GM12878 (cell line): ENCODE measurements around the gene TRAF3. TPM values are rescaled to one million over a fixed set of nuclear protein-coding genes. Genes with fewer than 3 reads are reported as not detected.
A peak's percentile ranks its signal among the peaks of the same experiment; 100 is the strongest.

Experiments
- ATAC-seq: fragments of 200-7000 bp; cut with Tn5 transposase; 3 replicates; pipeline ENCODE4 v1.9.1; 2020; ENCODE audit warnings: mild to moderate bottlenecking, moderate library complexity
- BruUV-seq: library from RNA; stranded (reverse); fragments of 400-500 nt; replicated peaks from 2 replicates; lab custom pipeline; 2021; lab: Mats Ljungman, UMichigan
- CTCF ChIA-PET: fragments of 300-600 bp; sonication (Branson Sonifier 250); formaldehyde crosslinking; extraction: SDS; loops from one replicate; lab custom pipeline; 2021; ENCODE audit warnings: inconsistent platforms; lab: Yijun Ruan, JAX
- POLR2A ChIA-PET: fragments of 350-600 bp; formaldehyde crosslinking; extraction: SDS; loops from one replicate; lab custom pipeline; 2021; ENCODE audit warnings: inconsistent platforms; lab: Charles Lee
- RAD21 ChIA-PET: fragments of 300-600 bp; sonication (Branson Sonifier 250); formaldehyde crosslinking; loops from one replicate; lab custom pipeline; 2023; ENCODE audit warnings: antibody characterized with exemption; ENCODE audit not compliant: unreplicated experiment; lab: Charles Lee
- SMC1A ChIA-PET: fragments of 300-600 bp; sonication (Branson Sonifier 250); formaldehyde crosslinking; loops from one replicate; lab custom pipeline; 2023; ENCODE audit not compliant: unreplicated experiment, uncharacterized antibody; lab: Charles Lee
- DNase-seq: peaks from one replicate; pipeline ENCODE4 v3.0.0-alpha.2; 2011; ENCODE audit warnings: low read depth, low spot score
- FAIRE-seq: peaks from 3 replicates; lab custom pipeline; 2011; peaks lifted over from hg19 to GRCh38; lab: Jason Lieb, UNC
- H2AFZ ChIP-seq: 2 replicates; pipeline ENCODE4 v1.6.0; 2011; ENCODE audit warnings: low read depth, low read length, control low read depth; ENCODE audit not compliant: control insufficient read depth
- H3K27ac ChIP-seq: 2 replicates; pipeline ENCODE4 v1.5.1; 2011; ENCODE audit warnings: control low read depth; ENCODE audit not compliant: control insufficient read depth, insufficient read depth
- H3K27me3 ChIP-seq, 2 experiments: replicated peaks in 1 of 2; 2 replicates each; pipeline versions ENCODE4 v1.6.0 to v1.6.1; 2011; ENCODE audit warnings: low read length in 1 of 2; ENCODE audit not compliant: control insufficient read depth in 2 of 2, insufficient read depth in 2 of 2
- H3K36me3 ChIP-seq, 2 experiments: 2 replicates each; pipeline ENCODE4 v1.5.1; 2011; ENCODE audit warnings: low read length in 1 of 2; ENCODE audit not compliant: control insufficient read depth in 2 of 2, insufficient read depth in 2 of 2
- H3K4me1 ChIP-seq: 2 replicates; pipeline ENCODE4 v1.6.1; 2011; ENCODE audit warnings: mild to moderate bottlenecking, low read length, moderate library complexity, mixed read lengths; ENCODE audit not compliant: control insufficient read depth, insufficient read depth
- H3K4me2 ChIP-seq: 2 replicates; pipeline ENCODE4 v1.6.0; 2011; ENCODE audit warnings: control low read depth; ENCODE audit not compliant: control insufficient read depth, insufficient read depth
- H3K4me3 ChIP-seq: fragments of 200-600 bp; sonication (generic); 2 replicates; pipeline ENCODE4 v1.5.1; 2016
- H3K79me2 ChIP-seq: 2 replicates; pipeline ENCODE4 v1.6.0; 2011; ENCODE audit warnings: low read length; ENCODE audit not compliant: control insufficient read depth, insufficient read depth
- H3K9ac ChIP-seq: 2 replicates; pipeline ENCODE4 v1.8.0; 2011; ENCODE audit warnings: low read length, control low read depth, mixed read lengths; ENCODE audit not compliant: control insufficient read depth, insufficient read depth
- H3K9me3 ChIP-seq: replicated peaks from 3 replicates; pipeline ENCODE4 v1.5.1; 2011; ENCODE audit warnings: mild to moderate bottlenecking, low read length; ENCODE audit not compliant: control insufficient read depth, insufficient read depth
- H4K20me1 ChIP-seq: 2 replicates; pipeline ENCODE4 v1.6.0; 2011; ENCODE audit not compliant: control insufficient read depth, insufficient read depth
- FOXM1 ChIP-seq: IDR thresholded peaks from 2 replicates; pipeline ENCODE4 v1.6.1; 2012; ENCODE audit warnings: low read depth, mild to moderate bottlenecking, inconsistent platforms, low read length, moderate library complexity
- NR2C1 ChIP-seq: fragments of 450-650 bp; IDR thresholded peaks from 2 replicates; pipeline ENCODE4 v1.6.1; 2017; ENCODE audit warnings: antibody characterized with exemption, mild to moderate bottlenecking, moderate library complexity
- PML ChIP-seq: IDR thresholded peaks from 2 replicates; pipeline ENCODE4 v1.6.1; 2012; ENCODE audit warnings: low read length, inconsistent platforms
- POLR2AphosphoS2 ChIP-seq: IDR thresholded peaks from 2 replicates; pipeline ENCODE4 v1.6.1; 2011; ENCODE audit warnings: low read depth, mild to moderate bottlenecking, low read length, improper control_type of control experiment, moderate library complexity
- POLR2AphosphoS5 ChIP-seq: IDR thresholded peaks from 2 replicates; pipeline ENCODE4 v1.6.1; 2011; ENCODE audit warnings: mild to moderate bottlenecking, low read length, inconsistent platforms
- RELA ChIP-seq: fragments of 450-650 bp; IDR thresholded peaks from 2 replicates; pipeline ENCODE4 v1.8.0; 2014; ENCODE audit warnings: borderline replicate concordance; ENCODE audit not compliant: partially characterized antibody
- ZNF24 ChIP-seq: fragments of 450-650 bp; IDR thresholded peaks from 2 replicates; pipeline ENCODE4 v1.6.1; 2017; ENCODE audit warnings: antibody characterized with exemption, mild to moderate bottlenecking
- WGBS: methylation state at CpG from one replicate; pipeline ENCODE4 v1.1.6; 2016; ENCODE audit warnings: low lambda C conversion rate; ENCODE audit not compliant: insufficient replicate concordance, insufficient coverage; ENCODE audit errors: missing lambda C conversion rate; 5-methylcytosine and 5-hydroxymethylcytosine counted together
- in situ Hi-C: fragments of 300-500 bp; cut with MboI; formaldehyde crosslinking; loops from 9 replicates; pipeline ENCODE4 v1.14.3; 2018; ENCODE audit warnings: mixed read lengths
- intact Hi-C: fragments of 100-400 bp; cut with micrococcal nuclease; formaldehyde crosslinking; loops from one replicate; pipeline ENCODE4 v1.14.2; 2022; ENCODE audit not compliant: unreplicated experiment
- polyA plus RNA-seq, 11 experiments: library from polyadenylated mRNA; depleted of rRNA in 4 of 11; unstranded in 6 of 11; stranded (reverse) in 5 of 11; fragments of >200 nt; fragmentation: Nextera tagmentation in 4 of 11; fragmentation: Illumina TruSeq in 1 of 11; extraction: Ambion mirVana in 4 of 11; extraction: Trizol in 1 of 11; gene quantifications; 1 replicate in 1 of 11; 2 replicates in 10 of 11; pipeline versions ENCODE4 v1.2.1 to v1.2.3, GENCODE V29; 2011 to 2016; ENCODE audit warnings: inconsistent platforms in 2 of 11, missing spikeins in 2 of 11, low read depth in 1 of 11
- total RNA-seq, 4 experiments: library from RNA; depleted of rRNA in 3 of 4; stranded (reverse); fragments of >200 nt in 3 of 4; fragmentation: Illumina TruSeq in 1 of 4; extraction: Trizol in 1 of 4; gene quantifications; 2 replicates each; pipeline versions ENCODE4 v1.2.1 to v1.2.3, GENCODE V29; 2013 to 2021
- TF ChIP-seq, protein P1 (sequence below): fragments of 450-650 bp; IDR thresholded peaks from 2 replicates; pipeline ENCODE4 v1.6.1; 2016; ENCODE audit warnings: mild to moderate bottlenecking
- TF ChIP-seq, protein P2 (sequence below): fragments of 450-650 bp; IDR thresholded peaks from 2 replicates; pipeline ENCODE4 v1.6.1; 2016; ENCODE audit warnings: mild to moderate bottlenecking
- TF ChIP-seq, protein P3 (sequence below): IDR thresholded peaks from 2 replicates; pipeline ENCODE4 v1.6.1; 2011; ENCODE audit warnings: mild to moderate bottlenecking, low read depth, low read length, moderate library complexity; ENCODE audit not compliant: insufficient replicate concordance

TRAF3 gene
- total and polyA plus RNA-seq, 10 of the 15 experiments (the other 5 are each of a cell fraction or from before 2014, with no cell fraction given): 3.0 to 70.1 (median 36.5) TPM

DNA sequence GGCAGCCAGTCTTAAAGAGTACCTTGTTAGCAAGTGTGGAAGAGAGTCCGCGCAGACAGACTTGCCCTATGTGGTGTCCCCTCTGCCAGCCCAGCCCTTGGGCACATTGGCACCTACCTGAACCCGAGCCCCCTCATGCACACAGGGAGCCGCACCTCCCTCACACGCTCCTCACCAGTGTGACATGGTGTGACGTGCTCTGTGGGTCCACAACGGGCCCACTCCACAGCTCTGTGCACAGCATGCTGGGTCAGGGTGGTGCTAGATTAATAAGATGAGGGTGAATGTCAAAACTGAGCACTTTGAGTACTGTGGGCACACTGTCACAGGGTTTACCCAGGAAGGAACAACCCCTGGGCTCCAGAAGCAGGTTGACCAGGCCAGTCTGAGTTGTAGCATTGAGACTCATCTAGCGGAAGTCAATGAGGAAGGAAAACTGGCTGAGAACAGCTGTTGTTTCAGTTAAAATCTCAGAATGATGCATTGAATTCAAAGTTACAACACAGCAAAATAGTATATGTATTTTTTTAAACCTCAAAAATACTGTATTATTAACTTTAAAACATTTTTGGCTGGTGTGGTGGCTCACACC is 91.8 kb downstream of the TRAF3 start:
- ATAC-seq: peak; percentile 12; the same call in 2 of the 3 replicates
- H3K9ac ChIP-seq: no peak overlapping the region
- H4K20me1 ChIP-seq: peaks cover 9% of the 10 kb centered on the region; the same call in 1 of the 2 replicates
- DNase-seq: no peak
- H3K27ac ChIP-seq: peak overlapping the region; percentile 27
- peak overlapping the region; percentile 27; the same call in 1 of the 2 replicates for H3K4me2 ChIP-seq
- peaks cover 29% of the 10 kb centered on the region for H3K4me1 ChIP-seq
- WGBS: over 99% methylated on average over 8 of the region's 8 CpGs
- TF ChIP-seq ZNF24: no peak
- FAIRE-seq: peak; percentile 56
- no peaks in the 10 kb centered on the region for H3K27me3 ChIP-seq
- no TSS peak for BruUV-seq
- in situ Hi-C loops (no loop called here), intact Hi-C loops (no loop called here)
- CTCF ChIA-PET: interaction anchor here (0.6 to 1.9 kb wide), 3 partner anchors 9 to 234 kb away, joined by 3 to 5 read pairs (median 4); no protein-coding TSS in a partner anchor
- peaks cover 37 to 44% of the 10 kb centered on the region in 2 experiments for H3K36me3 ChIP-seq
- peaks cover 48% of the 10 kb centered on the region for H3K79me2 ChIP-seq
- POLR2A ChIA-PET: no interaction called here
- H2AFZ ChIP-seq: no peak overlapping the region
- RAD21 ChIA-PET: no interaction called here
- no peak overlapping the region for H3K4me3 ChIP-seq
- SMC1A ChIA-PET: interaction anchor here (1.2 kb wide), 1 partner anchor 11 kb away, joined by 4 read pairs; no protein-coding TSS in a partner anchor
- no peaks in the 10 kb centered on the region; the same call in 1 of the 3 replicates for H3K9me3 ChIP-seq

DNA sequence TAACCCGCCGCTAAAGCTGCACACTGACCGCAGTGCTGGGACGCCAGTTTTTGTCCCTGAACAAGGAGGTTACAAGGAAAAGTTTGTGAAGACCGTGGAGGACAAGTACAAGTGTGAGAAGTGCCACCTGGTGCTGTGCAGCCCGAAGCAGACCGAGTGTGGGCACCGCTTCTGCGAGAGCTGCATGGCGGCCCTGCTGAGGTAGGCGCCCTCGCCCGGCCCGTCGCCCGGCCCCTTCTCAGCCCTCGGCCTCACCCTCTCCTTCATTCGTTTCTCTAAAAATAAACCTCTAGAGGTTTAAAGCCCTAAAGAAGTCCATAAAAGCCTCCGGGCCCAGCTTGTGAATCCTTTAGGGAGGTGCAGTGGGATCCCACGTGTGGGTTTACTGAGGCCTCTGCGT is 93.0 kb downstream of the TRAF3 start:
- H3K27me3 ChIP-seq: no peaks in the 10 kb centered on the region
- POLR2A ChIA-PET: no interaction called here
- CTCF ChIA-PET: interaction anchor here (0.7 kb wide), 1 partner anchor 592 kb away, joined by 3 read pairs; no protein-coding TSS in a partner anchor
- WGBS: 96% methylated on average over 21 of the region's 21 CpGs
- RAD21 ChIA-PET: no interaction called here
- peaks cover 38% of the 10 kb centered on the region for H3K79me2 ChIP-seq
- FAIRE-seq: no peak
- DNase-seq: no peak
- peaks cover 29% of the 10 kb centered on the region for H3K4me1 ChIP-seq
- H3K4me2 ChIP-seq: no peak overlapping the region
- intact Hi-C loops: no loop called here
- BruUV-seq: no TSS peak
- no peak for ATAC-seq
- no peaks in the 10 kb centered on the region; the same call in 2 of the 3 replicates for H3K9me3 ChIP-seq
- H3K4me3 ChIP-seq: no peak overlapping the region
- H3K9ac ChIP-seq: no peak overlapping the region
- SMC1A ChIA-PET: interaction anchor here (0.5 kb wide), 1 partner anchor 586 kb away, joined by 3 read pairs; no protein-coding TSS in a partner anchor
- no peak overlapping the region for H2AFZ ChIP-seq
- peaks cover 6% of the 10 kb centered on the region; the same call in 1 of the 2 replicates for H4K20me1 ChIP-seq
- peaks cover 34 to 43% of the 10 kb centered on the region in 2 experiments for H3K36me3 ChIP-seq
- in situ Hi-C loops: no loop called here
- no peak overlapping the region for H3K27ac ChIP-seq
- TF ChIP-seq, protein P1, sequence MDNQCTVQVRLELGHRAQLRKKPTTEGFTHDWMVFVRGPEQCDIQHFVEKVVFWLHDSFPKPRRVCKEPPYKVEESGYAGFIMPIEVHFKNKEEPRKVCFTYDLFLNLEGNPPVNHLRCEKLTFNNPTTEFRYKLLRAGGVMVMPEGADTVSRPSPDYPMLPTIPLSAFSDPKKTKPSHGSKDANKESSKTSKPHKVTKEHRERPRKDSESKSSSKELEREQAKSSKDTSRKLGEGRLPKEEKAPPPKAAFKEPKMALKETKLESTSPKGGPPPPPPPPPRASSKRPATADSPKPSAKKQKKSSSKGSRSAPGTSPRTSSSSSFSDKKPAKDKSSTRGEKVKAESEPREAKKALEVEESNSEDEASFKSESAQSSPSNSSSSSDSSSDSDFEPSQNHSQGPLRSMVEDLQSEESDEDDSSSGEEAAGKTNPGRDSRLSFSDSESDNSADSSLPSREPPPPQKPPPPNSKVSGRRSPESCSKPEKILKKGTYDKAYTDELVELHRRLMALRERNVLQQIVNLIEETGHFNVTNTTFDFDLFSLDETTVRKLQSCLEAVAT: no peak
- TF ChIP-seq, protein P2, sequence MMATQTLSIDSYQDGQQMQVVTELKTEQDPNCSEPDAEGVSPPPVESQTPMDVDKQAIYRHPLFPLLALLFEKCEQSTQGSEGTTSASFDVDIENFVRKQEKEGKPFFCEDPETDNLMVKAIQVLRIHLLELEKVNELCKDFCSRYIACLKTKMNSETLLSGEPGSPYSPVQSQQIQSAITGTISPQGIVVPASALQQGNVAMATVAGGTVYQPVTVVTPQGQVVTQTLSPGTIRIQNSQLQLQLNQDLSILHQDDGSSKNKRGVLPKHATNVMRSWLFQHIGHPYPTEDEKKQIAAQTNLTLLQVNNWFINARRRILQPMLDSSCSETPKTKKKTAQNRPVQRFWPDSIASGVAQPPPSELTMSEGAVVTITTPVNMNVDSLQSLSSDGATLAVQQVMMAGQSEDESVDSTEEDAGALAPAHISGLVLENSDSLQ: no peak
- TF ChIP-seq, protein P3, sequence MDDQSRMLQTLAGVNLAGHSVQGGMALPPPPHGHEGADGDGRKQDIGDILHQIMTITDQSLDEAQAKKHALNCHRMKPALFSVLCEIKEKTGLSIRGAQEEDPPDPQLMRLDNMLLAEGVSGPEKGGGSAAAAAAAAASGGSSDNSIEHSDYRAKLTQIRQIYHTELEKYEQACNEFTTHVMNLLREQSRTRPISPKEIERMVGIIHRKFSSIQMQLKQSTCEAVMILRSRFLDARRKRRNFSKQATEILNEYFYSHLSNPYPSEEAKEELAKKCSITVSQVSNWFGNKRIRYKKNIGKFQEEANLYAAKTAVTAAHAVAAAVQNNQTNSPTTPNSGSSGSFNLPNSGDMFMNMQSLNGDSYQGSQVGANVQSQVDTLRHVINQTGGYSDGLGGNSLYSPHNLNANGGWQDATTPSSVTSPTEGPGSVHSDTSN: no peak
- TF ChIP-seq POLR2AphosphoS5 (no peak), PML (no peak), NR2C1 (no peak), FOXM1 (no peak), POLR2AphosphoS2 (no peak), RELA (no peak)
